IPS-18c (cell line): ENCODE data around the gene ZKSCAN1.

Source experiments
- H3K4me3 ChIP-seq: 2 replicates; pipeline ENCODE4 v1.7.0; 2013; ENCODE audit warnings: low read depth, mild to moderate bottlenecking, low read length, moderate library complexity; ENCODE audit not compliant: insufficient read depth
- H3K9me3 ChIP-seq: one replicate; pipeline ENCODE4 v1.6.1; 2013; ENCODE audit warnings: mild to moderate bottlenecking, low read length, moderate library complexity; ENCODE audit not compliant: control insufficient read depth, insufficient read depth

The ZKSCAN1 gene

GRCh38 chr7:100021297-100021696, 5.9 kb downstream of the ZKSCAN1 start:
- Histone ChIP-seq H3K9me3 (no peaks in the 10 kb centered on the region), H3K4me3 (no peak overlapping the region)

GRCh38 chr7:100022621-100023020, 7.2 kb downstream of the ZKSCAN1 start:
- Histone ChIP-seq H3K9me3 (no peaks in the 10 kb centered on the region), H3K4me3 (no peak overlapping the region)

GRCh38 chr7:100023526-100023925, 8.1 kb downstream of the ZKSCAN1 start:
- Histone ChIP-seq H3K9me3 (no peaks in the 10 kb centered on the region), H3K4me3 (no peak overlapping the region)

GRCh38 chr7:100024020-100024619, 8.7 kb downstream of the ZKSCAN1 start:
- H3K4me3 ChIP-seq: no peak overlapping the region
- no peaks in the 10 kb centered on the region for H3K9me3 ChIP-seq

GRCh38 chr7:100027197-100027596, 11.8 kb downstream of the ZKSCAN1 start:
- Histone ChIP-seq H3K9me3 (no peaks in the 10 kb centered on the region), H3K4me3 (no peak overlapping the region)

- H3K4me3 ChIP-seq: no peak overlapping the region
- peaks cover 2% of the 10 kb centered on the region for H3K9me3 ChIP-seq
Measured at GRCh38 chr7:100029596-100029995, 14.2 kb downstream of the ZKSCAN1 start.

GRCh38 chr7:100033526-100033925, 18.1 kb downstream of the ZKSCAN1 start:
- peaks cover 2% of the 10 kb centered on the region for H3K9me3 ChIP-seq
- no peak overlapping the region for H3K4me3 ChIP-seq

- peaks cover 2% of the 10 kb centered on the region for H3K9me3 ChIP-seq
- no peak overlapping the region for H3K4me3 ChIP-seq
Measured at GRCh38 chr7:100034871-100035510, 19.6 kb downstream of the ZKSCAN1 start.

GRCh38 chr7:100035876-100036275, 20.5 kb downstream of the ZKSCAN1 start:
- Histone ChIP-seq H3K4me3 (no peak overlapping the region), H3K9me3 (peaks cover 2% of the 10 kb centered on the region)

- H3K4me3 ChIP-seq: no peak overlapping the region
- H3K9me3 ChIP-seq: no peaks in the 10 kb centered on the region
Measured at GRCh38 chr7:100038326-100038725, 22.9 kb downstream of the ZKSCAN1 start.

- Histone ChIP-seq H3K9me3 (no peaks in the 10 kb centered on the region), H3K4me3 (no peak overlapping the region)
Measured at GRCh38 chr7:100040575-100040974, 25.2 kb downstream of the ZKSCAN1 start.

GRCh38 chr7:100044718-100045117, 29.3 kb downstream of the ZKSCAN1 start:
- H3K9me3 ChIP-seq: no peaks in the 10 kb centered on the region
- no peak overlapping the region for H3K4me3 ChIP-seq

- no peaks in the 10 kb centered on the region for H3K9me3 ChIP-seq
- no peak overlapping the region for H3K4me3 ChIP-seq
Measured at GRCh38 chr7:100048680-100049079, 33.3 kb downstream of the ZKSCAN1 start.

- Histone ChIP-seq H3K9me3 (no peaks in the 10 kb centered on the region), H3K4me3 (peak within 1 kb of the TSS; percentile 92)
Measured at GRCh38 chr7:100049441-100050291, 34.3 kb downstream of the ZKSCAN1 start, which contains the start of gene ZSCAN21. TSS of gene ZSCAN21 (plus strand) at chr7:100049774. CDS start at chr7:100057007, 7,233 bp downstream.

- Histone ChIP-seq H3K9me3 (no peaks in the 10 kb centered on the region), H3K4me3 (no peak overlapping the region)
Measured at GRCh38 chr7:100051611-100052010, 36.2 kb downstream of the ZKSCAN1 start.

- Histone ChIP-seq H3K9me3 (no peaks in the 10 kb centered on the region), H3K4me3 (no peak overlapping the region)
Measured at GRCh38 chr7:100053215-100053614, 37.8 kb downstream of the ZKSCAN1 start.

- H3K4me3 ChIP-seq: no peak overlapping the region
- no peaks in the 10 kb centered on the region for H3K9me3 ChIP-seq
Measured at GRCh38 chr7:100057006-100057405, 41.6 kb downstream of the ZKSCAN1 start.

GRCh38 chr7:100059251-100059739, 43.9 kb downstream of the ZKSCAN1 start:
- no peaks in the 10 kb centered on the region for H3K9me3 ChIP-seq
- H3K4me3 ChIP-seq: no peak overlapping the region
